UCSD-AML1 (cell line): ENCODE data around the gene CALR3.
"Not testable (repeated sequence)": the region's sequence is repeated elsewhere in the genome, so short reads cannot be mapped to it uniquely, and the experiment has no call there.

Experiments
- DNase-seq: peaks from one replicate; lab custom pipeline; 2025; ENCODE audit not compliant: unreplicated experiment; lab: John Stamatoyannopoulos, UW

CALR3 gene

GRCh38 chr19:16497042-16497441 lies 1.1 kb upstream of the CALR3 start:
- no peak for DNase-seq

- no peak for DNase-seq
Observed at GRCh38 chr19:16496613-16496983, 631 bp upstream of the CALR3 start.

- DNase-seq, result not testable (repeated sequence)
Observed at GRCh38 chr19:16486476-16486875, 9.5 kb downstream of the CALR3 start.

GRCh38 chr19:16482745-16483144 lies 13.2 kb downstream of the CALR3 start:
- DNase-seq, result no peak

- no peak for DNase-seq
Observed at GRCh38 chr19:16477311-16477710, 18.7 kb downstream of the CALR3 start.

- no peak for DNase-seq
Observed at GRCh38 chr19:16476401-16476800, 19.6 kb downstream of the CALR3 start.

- DNase-seq, result no peak
Observed at GRCh38 chr19:16473875-16474392, 22.0 kb downstream of the CALR3 start.

- DNase-seq, result no peak
Observed at GRCh38 chr19:16472992-16473391, 23.0 kb downstream of the CALR3 start.

- DNase-seq, result not testable (repeated sequence)
Observed at GRCh38 chr19:16472559-16472899, 23.4 kb downstream of the CALR3 start.

- peak; percentile 30 for DNase-seq
Observed at GRCh38 chr19:16470911-16471811, 24.8 kb downstream of the CALR3 start.

- DNase-seq, result no peak
Observed at GRCh38 chr19:16470541-16470910, 25.4 kb downstream of the CALR3 start.

GRCh38 chr19:16467581-16467980 lies 28.4 kb downstream of the CALR3 start:
- no peak for DNase-seq

GRCh38 chr19:16466802-16467427 lies 29.1 kb downstream of the CALR3 start:
- DNase-seq, result not testable (repeated sequence)

GRCh38 chr19:16465239-16465638 lies 30.7 kb downstream of the CALR3 start:
- no peak for DNase-seq

GRCh38 chr19:16463991-16464575 lies 31.9 kb downstream of the CALR3 start:
- no peak for DNase-seq

GRCh38 chr19:16463341-16463990 lies 32.5 kb downstream of the CALR3 start:
- no peak for DNase-seq

- no peak for DNase-seq
Observed at GRCh38 chr19:16462757-16463250, 33.2 kb downstream of the CALR3 start.

- DNase-seq, result no peak
Observed at GRCh38 chr19:16461630-16462051, 34.3 kb downstream of the CALR3 start.

- no peak for DNase-seq
Observed at GRCh38 chr19:16460454-16460853, 35.5 kb downstream of the CALR3 start.

GRCh38 chr19:16459680-16460079 lies 36.3 kb downstream of the CALR3 start:
- no peak for DNase-seq
